HepG2 (cell line): Measurements from ENCODE around the gene LCN12. TPM values are rescaled to one million over a fixed set of nuclear protein-coding genes. Genes with fewer than 3 reads are reported as not detected.

Source experiments
- CCDC6 ChIP-seq: sonication (generic); formaldehyde crosslinking; IDR thresholded peaks from 2 replicates; pipeline ENCODE4 v1.8.1; 2022; ENCODE audit warnings: mild to moderate bottlenecking, missing genetic modification reagents, moderate library complexity
- DDIT3 ChIP-seq: sonication (generic); formaldehyde crosslinking; IDR thresholded peaks from 2 replicates; pipeline ENCODE4 v1.4.0; 2020; ENCODE audit warnings: mild to moderate bottlenecking, missing genetic modification reagents
- HDAC6 ChIP-seq: fragments of 200-600 bp; sonication (generic); IDR thresholded peaks from 2 replicates; pipeline ENCODE4 v1.7.0; 2017; ENCODE audit warnings: mild to moderate bottlenecking, antibody characterized with exemption, low read length, low read depth
- MEF2D ChIP-seq: sonication (generic); formaldehyde crosslinking; IDR thresholded peaks from 2 replicates; pipeline ENCODE4 v1.5.1; 2020; ENCODE audit warnings: mild to moderate bottlenecking, missing genetic modification reagents
- PCBP1 ChIP-seq: fragments of 200-400 bp; formaldehyde crosslinking; IDR thresholded peaks from 2 replicates; pipeline ENCODE4 v1.6.1; 2017; ENCODE audit warnings: mild to moderate bottlenecking, low read depth, low read length, borderline replicate concordance
- PPARG ChIP-seq: conservative IDR thresholded peaks from 2 replicates; pipeline ENCODE4 v1.6.1; 2016; ENCODE audit warnings: missing biosample characterization, missing genetic modification reagents
- RBAK ChIP-seq: sonication (generic); formaldehyde crosslinking; IDR thresholded peaks from 2 replicates; pipeline ENCODE4 v1.5.1; 2020; ENCODE audit warnings: mild to moderate bottlenecking, missing genetic modification reagents
- RBFOX2 ChIP-seq: fragments of 200-400 bp; formaldehyde crosslinking; IDR thresholded peaks from 2 replicates; pipeline ENCODE4 v1.6.1; 2017; ENCODE audit warnings: low read depth, mild to moderate bottlenecking, low read length
- SIX4 ChIP-seq: sonication (generic); formaldehyde crosslinking; IDR thresholded peaks from 2 replicates; pipeline ENCODE4 v1.4.0; 2020; ENCODE audit warnings: missing genetic modification reagents
- SKI ChIP-seq: fragments of 450-650 bp; IDR thresholded peaks from one replicate; pipeline ENCODE4 v1.6.1; 2018; ENCODE audit warnings: mild to moderate bottlenecking; ENCODE audit not compliant: partially characterized antibody
- THRA ChIP-seq: sonication (generic); formaldehyde crosslinking; IDR thresholded peaks from 2 replicates; pipeline ENCODE4 v1.4.0; 2020; ENCODE audit warnings: missing genetic modification reagents, borderline replicate concordance
- YY1 ChIP-seq: IDR thresholded peaks from 2 replicates; pipeline ENCODE4 v1.6.1; 2011; ENCODE audit warnings: low read length, low read depth, moderate library complexity, mild to moderate bottlenecking; ENCODE audit not compliant: insufficient read depth, insufficient replicate concordance
- ZBTB43 ChIP-seq: sonication (generic); formaldehyde crosslinking; conservative IDR thresholded peaks from 2 replicates; pipeline ENCODE4 v1.4.0; 2020; ENCODE audit warnings: missing genetic modification reagents
- ZFYVE20 ChIP-seq: sonication (generic); formaldehyde crosslinking; IDR thresholded peaks from 2 replicates; pipeline ENCODE4 v1.8.0; 2023; ENCODE audit warnings: low read depth, mild to moderate bottlenecking, moderate library complexity, missing genetic modification reagents, borderline replicate concordance
- ZNF143 ChIP-seq: sonication (generic); formaldehyde crosslinking; IDR thresholded peaks from 2 replicates; pipeline ENCODE4 v1.4.0; 2020; ENCODE audit warnings: missing genetic modification reagents
- ZNF18 ChIP-seq: sonication (generic); formaldehyde crosslinking; IDR thresholded peaks from 2 replicates; pipeline ENCODE4 v1.8.0; 2022; ENCODE audit warnings: mild to moderate bottlenecking, missing genetic modification reagents; ENCODE audit not compliant: insufficient replicate concordance
- ZNF224 ChIP-seq: sonication (generic); formaldehyde crosslinking; IDR thresholded peaks from 2 replicates; pipeline ENCODE4 v1.5.0; 2020; ENCODE audit warnings: mild to moderate bottlenecking, missing genetic modification reagents
- ZNF501 ChIP-seq: sonication (generic); formaldehyde crosslinking; IDR thresholded peaks from 2 replicates; pipeline ENCODE4 v1.5.1; 2020; ENCODE audit warnings: mild to moderate bottlenecking, moderate library complexity, missing genetic modification reagents
- ZNF574 ChIP-seq: sonication (generic); formaldehyde crosslinking; IDR thresholded peaks from 2 replicates; pipeline ENCODE4 v1.4.0; 2020; ENCODE audit warnings: missing genetic modification reagents
- ZNF841 ChIP-seq: sonication (generic); formaldehyde crosslinking; IDR thresholded peaks from 2 replicates; pipeline ENCODE4 v1.8.1; 2023; ENCODE audit warnings: missing genetic modification reagents, borderline replicate concordance
- polyA plus RNA-seq, 8 experiments: library from polyadenylated mRNA; depleted of rRNA in 3 of 8; stranded (reverse) in 7 of 8; unstranded in 1 of 8; fragments of >200 nt; fragmentation: Illumina TruSeq in 4 of 8; extraction: Trizol in 4 of 8; gene quantifications; 2 replicates each; pipeline versions ENCODE4 v1.2.1 to v1.2.3, GENCODE V29; 2011 to 2016; ENCODE audit warnings: low read depth in 4 of 8, missing spikeins in 1 of 8, mixed read lengths in 1 of 8; ENCODE audit not compliant: insufficient read depth in 1 of 8
- total RNA-seq, 5 experiments: library from RNA; depleted of rRNA; stranded (reverse); fragments of >200 nt; fragmentation: Illumina TruSeq; extraction: Trizol; gene quantifications; 2 replicates each; pipeline ENCODE4 v1.2.3, GENCODE V29; 2016; ENCODE audit warnings: low read depth in 1 of 5

Gene LCN12
- total and polyA plus RNA-seq, 2 of the 13 experiments (the other 11 are each of a cell fraction or from before 2014, with no cell fraction given) = 3.4 to 6.9 TPM

GRCh38 chr9:136949817-136950655 lies 2.0 kb upstream of the LCN12 start (continued):
- TF ChIP-seq ZBTB43 = peak; percentile 68; the same call in 1 of the 2 replicates
- TF ChIP-seq SKI = peak; percentile 55
- no peak; the same call in 1 of the 2 replicates for TF ChIP-seq ZNF143 (CRISPR knock-in tag)
- TF ChIP-seq SIX4 (CRISPR knock-in tag) = no peak
- TF ChIP-seq ZNF18 (CRISPR knock-in tag) = peak; percentile 55
- TF ChIP-seq RBFOX2 = peak; percentile 97
- TF ChIP-seq ZNF841 = no peak
- no peak for TF ChIP-seq ZNF224 (CRISPR knock-in tag)
- TF ChIP-seq PCBP1 = 0 out of 2 replicates have a peak, but pooled peaks have one; percentile 85
- peak; percentile 62 for TF ChIP-seq YY1
- TF ChIP-seq PPARG = 0 out of 2 replicates have a peak, but pooled peaks have one; percentile 7
- no peak for TF ChIP-seq ZFYVE20 (CRISPR knock-in tag)
- peak; percentile 39; the same call in 1 of the 2 replicates for TF ChIP-seq THRA (CRISPR knock-in tag)
- no peak for TF ChIP-seq HDAC6
- TF ChIP-seq CCDC6 (CRISPR knock-in tag) = no peak
- TF ChIP-seq DDIT3 (CRISPR knock-in tag) = no peak
- peak; percentile 52; the same call in 1 of the 2 replicates for TF ChIP-seq RBAK (CRISPR knock-in tag)
- TF ChIP-seq MEF2D (CRISPR knock-in tag) = 0 out of 2 replicates have a peak, but pooled peaks have one; percentile 53
- peak; percentile 51 for TF ChIP-seq ZNF501 (CRISPR knock-in tag)
- peak; percentile 46; the same call in 1 of the 2 replicates for TF ChIP-seq ZNF574 (CRISPR knock-in tag)
